Thoracic aorta (tissue), 2 donors: Measurements from ENCODE around the gene PIGR. TPM values are rescaled to one million over a fixed set of nuclear protein-coding genes. Genes with fewer than 3 reads are reported as not detected.

Experiments used
- ATAC-seq: fragments of 150-250 bp; one replicate; pipeline ENCODE4 v1.8.0; 2017; ENCODE audit warnings: low read depth; ENCODE audit not compliant: insufficient number of reproducible peaks, low FRiP score
- DNase-seq: peaks from one replicate; pipeline ENCODE4 v3.0.0-alpha.2; 2020; ENCODE audit warnings: low spot score
- H3K27ac ChIP-seq, 2 donors: fragments of 200-600 bp; sonication (generic); 1 replicate in 1 of 2; 2 replicates in 1 of 2; pipeline ENCODE4 v1.5.1; 2016; ENCODE audit warnings: mild to moderate bottlenecking in 2 of 2, moderate library complexity in 2 of 2
- H3K27me3 ChIP-seq: fragments of 200-600 bp; sonication (generic); replicated peaks from 2 replicates; pipeline ENCODE4 v1.6.0; 2016; ENCODE audit warnings: mild to moderate bottlenecking; ENCODE audit not compliant: insufficient read depth
- H3K36me3 ChIP-seq: fragments of 200-600 bp; sonication (generic); one replicate; pipeline ENCODE4 v1.5.1; 2016
- H3K4me1 ChIP-seq, 2 donors: fragments of 200-600 bp; sonication (generic); 1 replicate in 1 of 2; 2 replicates in 1 of 2; pipeline versions ENCODE4 v1.5.1 to v1.6.0; 2016; ENCODE audit warnings: low read depth in 2 of 2, mild to moderate bottlenecking in 1 of 2; ENCODE audit not compliant: control insufficient read depth in 1 of 2
- H3K4me3 ChIP-seq: fragments of 200-600 bp; sonication (generic); 2 replicates; pipeline ENCODE4 v1.5.1; 2016; ENCODE audit warnings: mild to moderate bottlenecking
- H3K9me3 ChIP-seq: fragments of 200-600 bp; sonication (generic); 2 replicates; pipeline ENCODE4 v1.5.1; 2016
- CTCF ChIP-seq: fragments of 200-600 bp; sonication (generic); IDR thresholded peaks from one replicate; pipeline ENCODE4 v1.5.1; 2019; ENCODE audit warnings: antibody characterized with exemption
- total RNA-seq, 2 donors: library from RNA; depleted of rRNA; stranded (reverse); fragments of >200 nt; gene quantifications; one replicate each; pipeline versions ENCODE4 v1.1.0 to v1.2.3, GENCODE V29; 2016

PIGR gene
- total RNA-seq, 2 donors from 2014 or later = 7.7 TPM; not detected in 1

GRCh38 chr1:206985162-206985749 is 39.0 kb upstream of the PIGR start:
- TF ChIP-seq CTCF = no peak
- H3K4me1 ChIP-seq = no peaks in the 10 kb centered on the region
- DNase-seq = no peak
- no peaks in the 10 kb centered on the region for H3K9me3 ChIP-seq
- no peaks in the 10 kb centered on the region for H3K36me3 ChIP-seq
- no peak for ATAC-seq
- no peak overlapping the region for H3K4me3 ChIP-seq
- H3K27ac ChIP-seq = no peak overlapping the region
- no peaks in the 10 kb centered on the region for H3K27me3 ChIP-seq

- no peaks in the 10 kb centered on the region for H3K9me3 ChIP-seq
- no peak overlapping the region for H3K27ac ChIP-seq
- no peak overlapping the region for H3K4me3 ChIP-seq
- no peak for TF ChIP-seq CTCF
- H3K4me1 ChIP-seq = no peaks in the 10 kb centered on the region
- ATAC-seq (no peak), DNase-seq (no peak)
- no peaks in the 10 kb centered on the region for H3K27me3 ChIP-seq
- H3K36me3 ChIP-seq = no peaks in the 10 kb centered on the region
Observed at GRCh38 chr1:206982216-206982615, 36.0 kb upstream of the PIGR start.

- Histone ChIP-seq H3K9me3 (no peaks in the 10 kb centered on the region), H3K27ac (no peak overlapping the region), H3K4me1 (no peaks in the 10 kb centered on the region), H3K4me3 (no peak overlapping the region), H3K27me3 (no peaks in the 10 kb centered on the region), H3K36me3 (no peaks in the 10 kb centered on the region)
- TF ChIP-seq CTCF = no peak
- DNase-seq = no peak
- ATAC-seq = no peak
Observed at GRCh38 chr1:206979379-206980043, 33.2 kb upstream of the PIGR start.

GRCh38 chr1:206978259-206978658 is 32.0 kb upstream of the PIGR start:
- Histone ChIP-seq H3K36me3 (no peaks in the 10 kb centered on the region), H3K27me3 (no peaks in the 10 kb centered on the region), H3K9me3 (no peaks in the 10 kb centered on the region), H3K4me1 (no peaks in the 10 kb centered on the region), H3K27ac (no peak overlapping the region), H3K4me3 (no peak overlapping the region)
- no peak for TF ChIP-seq CTCF
- ATAC-seq = no peak
- no peak for DNase-seq

- Histone ChIP-seq H3K9me3 (no peaks in the 10 kb centered on the region), H3K4me3 (no peak overlapping the region), H3K4me1 (no peaks in the 10 kb centered on the region), H3K27ac (no peak overlapping the region), H3K36me3 (no peaks in the 10 kb centered on the region), H3K27me3 (no peaks in the 10 kb centered on the region)
- ATAC-seq (no peak), DNase-seq (no peak)
- TF ChIP-seq CTCF = no peak
Observed at GRCh38 chr1:206975306-206975705, 29.0 kb upstream of the PIGR start.
